ENCODE measurements around the gene PERP.

Gene PERP

GRCh38 chr6:138103871-138104270 lies 3.3 kb downstream of the PERP start:
- ChIA-PET CTCF (interaction anchor here (1.2 to 4.2 kb wide), 3 partner anchors 12 to 100 kb away, joined by 3 to 117 read pairs (median 31); no protein-coding TSS in a partner anchor), POLR2A (no interaction called here)
- DNase-seq (ENCODE audit: low read depth, low spot score) = no peak
- TF ChIP-seq CTCF (IDR thresholded peaks at IDR 0.05; ENCODE audit: insufficient read depth, low read length, missing control alignments) = no peak
- H3K4me3 ChIP-seq (ENCODE audit: low read depth, low read length) = no peak overlapping the region

- no peak for TF ChIP-seq CTCF (IDR thresholded peaks at IDR 0.05; ENCODE audit: insufficient read depth, low read length, missing control alignments)
- ChIA-PET CTCF (interaction anchor here (0.6 to 1.0 kb wide), 4 partner anchors 14 to 99 kb away, joined by 3 to 6 read pairs (median 3); no protein-coding TSS in a partner anchor), POLR2A (no interaction called here)
- no peak overlapping the region for H3K4me3 ChIP-seq (ENCODE audit: low read depth, low read length)
- DNase-seq (ENCODE audit: low read depth, low spot score) = peak; percentile 50
These were observed 5.1 kb downstream of the PERP start for GRCh38 chr6:138101946-138102731.

- CTCF ChIA-PET = interaction anchor here (0.6 to 1.8 kb wide), 3 partner anchors 9 to 97 kb away, joined by 3 to 9 read pairs (median 6); no protein-coding TSS in a partner anchor
- H3K4me3 ChIP-seq (ENCODE audit: low read depth, low read length) = no peak overlapping the region
- POLR2A ChIA-PET = interaction anchor here (0.6 kb wide), 1 partner anchor 401 kb away, joined by 4 read pairs; no protein-coding TSS in a partner anchor
- peak; percentile 76 for DNase-seq (ENCODE audit: low read depth, low spot score)
- TF ChIP-seq CTCF (IDR thresholded peaks at IDR 0.05; ENCODE audit: insufficient read depth, low read length, missing control alignments) = no peak
These were observed 7.4 kb downstream of the PERP start for GRCh38 chr6:138099832-138100231.

GRCh38 chr6:138098306-138098705 lies 8.9 kb downstream of the PERP start:
- no peak for DNase-seq (ENCODE audit: low read depth, low spot score)
- ChIA-PET CTCF (interaction anchor here (1.5 to 1.9 kb wide), 2 partner anchors 10 to 93 kb away, joined by 6 to 10 read pairs; no protein-coding TSS in a partner anchor), POLR2A (no interaction called here)
- no peak overlapping the region for H3K4me3 ChIP-seq (ENCODE audit: low read depth, low read length)
- TF ChIP-seq CTCF (IDR thresholded peaks at IDR 0.05; ENCODE audit: insufficient read depth, low read length, missing control alignments) = no peak

- DNase-seq (ENCODE audit: low read depth, low spot score) = no peak
- POLR2A ChIA-PET = no interaction called here
- H3K4me3 ChIP-seq (ENCODE audit: low read depth, low read length) = no peak overlapping the region
- TF ChIP-seq CTCF (IDR thresholded peaks at IDR 0.05; ENCODE audit: insufficient read depth, low read length, missing control alignments) = no peak
- CTCF ChIA-PET = interaction anchor here (1.6 kb wide), 1 partner anchor 92 kb away, joined by 3 read pairs; no protein-coding TSS in a partner anchor
These were observed 13.0 kb downstream of the PERP start for GRCh38 chr6:138094260-138094659.

GRCh38 chr6:138093632-138094031 lies 13.6 kb downstream of the PERP start:
- DNase-seq (ENCODE audit: low read depth, low spot score) = no peak
- no peak for TF ChIP-seq CTCF (IDR thresholded peaks at IDR 0.05; ENCODE audit: insufficient read depth, low read length, missing control alignments)
- POLR2A ChIA-PET = no interaction called here
- CTCF ChIA-PET = interaction anchor here (1.6 kb wide), 1 partner anchor 92 kb away, joined by 3 read pairs; no protein-coding TSS in a partner anchor
- no peak overlapping the region for H3K4me3 ChIP-seq (ENCODE audit: low read depth, low read length)
